A549 (cell line): Measurements from ENCODE around the gene WDR20. TPM values are rescaled to one million over a fixed set of nuclear protein-coding genes. Genes with fewer than 3 reads are reported as not detected.

ENCODE experiments used
- ATAC-seq, 2 experiments: fragments of 200-7000 bp in 1 of 2; fragments of >200 bp in 1 of 2; cut with Nextera tagmentation in 1 of 2; cut with Tn5 transposase in 1 of 2; 3 replicates each; pipeline versions ENCODE4 v1.8.0 to v1.9.1; 2018 to 2020; ENCODE audit warnings: mild to moderate bottlenecking in 1 of 2, moderate library complexity in 1 of 2
- CTCF ChIA-PET: fragments of 300-600 bp; sonication (Branson Sonifier 250); formaldehyde crosslinking; extraction: SDS; loops from one replicate; lab custom pipeline; 2021; ENCODE audit warnings: antibody characterized with exemption, inconsistent platforms; lab: Yijun Ruan, JAX
- POLR2A ChIA-PET: fragments of 350-600 bp; formaldehyde crosslinking; extraction: SDS; loops from one replicate; lab custom pipeline; 2021; ENCODE audit warnings: antibody characterized with exemption, inconsistent platforms; lab: Yijun Ruan, JAX
- DNase-seq, 2 experiments: peaks; one replicate each; pipeline versions ENCODE4 v3.0.0 to v3.0.0-alpha.2; 2011 to 2016; ENCODE audit warnings: low read depth in 1 of 2, low spot score in 1 of 2
- FAIRE-seq: peaks from 2 replicates; lab custom pipeline; 2011; peaks lifted over from hg19 to GRCh38; lab: Jason Lieb, UNC
- H3K27ac ChIP-seq, 2 experiments: fragments of >200 bp; sonication (Bioruptor Twin); formaldehyde crosslinking; 3 replicates each; pipeline ENCODE4 v1.5.1; 2016 to 2017
- H3K4me1 ChIP-seq: fragments of >200 bp; sonication (Bioruptor Twin); formaldehyde crosslinking; 3 replicates; pipeline ENCODE4 v1.6.1; 2016
- H3K4me2 ChIP-seq: fragments of >200 bp; sonication (Bioruptor Twin); formaldehyde crosslinking; 3 replicates; pipeline ENCODE4 v1.6.1; 2016
- H3K4me3 ChIP-seq: fragments of >200 bp; sonication (Bioruptor Twin); formaldehyde crosslinking; 3 replicates; pipeline ENCODE4 v1.5.1; 2016
- H3K9me3 ChIP-seq: fragments of >200 bp; sonication (Bioruptor Twin); formaldehyde crosslinking; 3 replicates; pipeline ENCODE4 v1.6.1; 2016
- CBX2 ChIP-seq: fragments of 200-600 bp; sonication (generic); IDR thresholded peaks from 2 replicates; pipeline ENCODE4 v1.6.1; 2016; ENCODE audit warnings: low read depth, mild to moderate bottlenecking, borderline replicate concordance
- CHD2 ChIP-seq: fragments of 150-350 bp; IDR thresholded peaks from 2 replicates; pipeline ENCODE4 v1.6.1; 2014; ENCODE audit warnings: low read length; ENCODE audit not compliant: partially characterized antibody
- EHF ChIP-seq: fragments of 250-450 bp; sonication (Bioruptor Pico); IDR thresholded peaks from 2 replicates; pipeline ENCODE4 v1.5.0; 2020; ENCODE audit warnings: mild to moderate bottlenecking
- EP300 ChIP-seq, 2 experiments: fragments of >200 bp; sonication (Bioruptor Twin); formaldehyde crosslinking; IDR thresholded peaks; 2 replicates in 1 of 2; 3 replicates in 1 of 2; pipeline ENCODE4 v1.6.1; 2016 to 2017
- FOSL2 ChIP-seq, 2 experiments: fragments of 450-650 bp in 1 of 2; fragments of >200 bp in 1 of 2; sonication (Bioruptor Twin) in 1 of 2; formaldehyde crosslinking; IDR thresholded peaks; 2 replicates each; pipeline versions ENCODE4 v1.5.0 to v1.6.1; 2016 to 2020; ENCODE audit warnings: mild to moderate bottlenecking in 1 of 2, moderate library complexity in 1 of 2
- GATA3 ChIP-seq: IDR thresholded peaks from 2 replicates; pipeline ENCODE4 v1.6.1; 2012; ENCODE audit warnings: borderline replicate concordance
- HDAC2 ChIP-seq: fragments of 200-600 bp; sonication (generic); IDR thresholded peaks from 2 replicates; pipeline ENCODE4 v1.6.1; 2016
- HEYL ChIP-seq: fragments of 250-450 bp; sonication (Bioruptor Pico); IDR thresholded peaks from 2 replicates; pipeline ENCODE4 v1.8.0; 2021; ENCODE audit warnings: mild to moderate bottlenecking, moderate library complexity
- JUNB ChIP-seq: fragments of >200 bp; sonication (Bioruptor Twin); formaldehyde crosslinking; IDR thresholded peaks from 2 replicates; pipeline ENCODE4 v1.6.1; 2016
- KDM1A ChIP-seq: fragments of 200-600 bp; sonication (generic); IDR thresholded peaks from 2 replicates; pipeline ENCODE4 v1.6.1; 2016; ENCODE audit warnings: low read depth, mild to moderate bottlenecking
- KDM5A ChIP-seq: fragments of 200-600 bp; sonication (generic); IDR thresholded peaks from 2 replicates; pipeline ENCODE4 v1.6.1; 2016; ENCODE audit warnings: antibody characterized with exemption, mild to moderate bottlenecking
- PHF8 ChIP-seq: fragments of 200-600 bp; sonication (generic); IDR thresholded peaks from 2 replicates; pipeline ENCODE4 v1.6.1; 2016; ENCODE audit warnings: low read depth, mild to moderate bottlenecking, antibody characterized with exemption, moderate library complexity, borderline replicate concordance
- RCOR1 ChIP-seq: fragments of 150-350 bp; IDR thresholded peaks from 2 replicates; pipeline ENCODE4 v1.6.1; 2014; ENCODE audit warnings: antibody characterized with exemption, low read length, low read depth
- RFX5 ChIP-seq: fragments of 450-650 bp; IDR thresholded peaks from 2 replicates; pipeline ENCODE4 v1.7.1; 2014; ENCODE audit warnings: antibody characterized with exemption, mild to moderate bottlenecking, moderate library complexity
- SMC3 ChIP-seq: fragments of >200 bp; sonication (Bioruptor Twin); formaldehyde crosslinking; IDR thresholded peaks from 3 replicates; pipeline ENCODE4 v1.6.1; 2018; ENCODE audit warnings: inconsistent platforms
- SREBF2 ChIP-seq: fragments of 450-650 bp; IDR thresholded peaks from 2 replicates; pipeline ENCODE4 v1.6.1; 2014; ENCODE audit warnings: mild to moderate bottlenecking, moderate library complexity
- TFCP2L1 ChIP-seq: fragments of 250-450 bp; sonication (Bioruptor Pico); IDR thresholded peaks from 2 replicates; pipeline ENCODE4 v1.5.0; 2021; ENCODE audit warnings: mild to moderate bottlenecking
- USF2 ChIP-seq: fragments of 450-650 bp; IDR thresholded peaks from 2 replicates; pipeline ENCODE4 v1.6.1; 2014; ENCODE audit warnings: antibody characterized with exemption
- WGBS: methylation state at CpG from one replicate; pipeline ENCODE4 v1.1.6; 2017; ENCODE audit errors: missing lambda C conversion rate; 5-methylcytosine and 5-hydroxymethylcytosine counted together
- polyA plus RNA-seq, 4 experiments: library from polyadenylated mRNA; depleted of rRNA in 3 of 4; stranded (reverse); fragments of >200 nt; fragmentation: RNase III in 1 of 4; extraction: RNeasy Plus Mini Kit Qiagen cat#74134 plus additional on column Dnase treatment in 1 of 4; gene quantifications; 2 replicates in 3 of 4; 3 replicates in 1 of 4; pipeline ENCODE4 v1.2.3, GENCODE V29; 2011 to 2017
- TF ChIP-seq, protein P1 (sequence below): fragments of 200-600 bp; sonication (generic); IDR thresholded peaks from 2 replicates; pipeline ENCODE4 v1.6.1; 2016; ENCODE audit warnings: antibody characterized with exemption, mild to moderate bottlenecking, moderate library complexity
- TF ChIP-seq, protein P2 (sequence below): fragments of 150-350 bp; IDR thresholded peaks from 2 replicates; pipeline ENCODE4 v1.6.1; 2014; ENCODE audit warnings: low read depth, mild to moderate bottlenecking, low read length
- TF ChIP-seq, protein P3 (sequence below): fragments of >200 bp; sonication (Bioruptor Twin); formaldehyde crosslinking; IDR thresholded peaks from 3 replicates; pipeline ENCODE4 v1.6.1; 2016

The WDR20 gene
- polyA plus RNA-seq, 2 of the 4 experiments (the other 2 are of a cell fraction), result 19.5 to 20.6 TPM

GRCh38 chr14:102162487-102162886 lies 22.8 kb downstream of the WDR20 start:
- no peak overlapping the region for H3K4me3 ChIP-seq
- no peaks in the 10 kb centered on the region; the same call in 2 of the 3 replicates for H3K4me1 ChIP-seq
- H3K4me2 ChIP-seq, result no peak overlapping the region
- no peaks in the 10 kb centered on the region for H3K9me3 ChIP-seq
- FAIRE-seq, result no peak
- POLR2A ChIA-PET, result no interaction called here
- CTCF ChIA-PET, result interaction anchor here (0.6 to 1.5 kb wide), 3 partner anchors 8 to 21 kb away, joined by 3 to 6 read pairs (median 3); no protein-coding TSS in a partner anchor
- no peak for ATAC-seq
- no peak for DNase-seq
- WGBS, result 94% methylated on average over 4 of the region's 4 CpGs
- H3K27ac ChIP-seq, result no peak overlapping the region
- TF ChIP-seq SREBF2, result no peak

GRCh38 chr14:102164241-102164641 lies 24.5 kb downstream of the WDR20 start:
- ATAC-seq (peak; percentile 39 to 68; a peak in 3 of 6 replicates), DNase-seq (no peak), FAIRE-seq (no peak)
- no peaks in the 10 kb centered on the region for H3K9me3 ChIP-seq
- H3K27ac ChIP-seq, result no peak overlapping the region
- H3K4me2 ChIP-seq, result no peak overlapping the region
- ChIA-PET POLR2A (no interaction called here), CTCF (interaction anchor here (1.0 kb wide), 1 partner anchor 10 kb away, joined by 3 read pairs; no protein-coding TSS in a partner anchor)
- no peak overlapping the region for H3K4me3 ChIP-seq
- WGBS, result 95% methylated on average over 4 of the region's 4 CpGs
- H3K4me1 ChIP-seq, result no peaks in the 10 kb centered on the region; the same call in 2 of the 3 replicates
- TF ChIP-seq RFX5 (peak; percentile 96), CHD2 (no peak)
- TF ChIP-seq, all 56 proteins: peak for 1

DNA sequence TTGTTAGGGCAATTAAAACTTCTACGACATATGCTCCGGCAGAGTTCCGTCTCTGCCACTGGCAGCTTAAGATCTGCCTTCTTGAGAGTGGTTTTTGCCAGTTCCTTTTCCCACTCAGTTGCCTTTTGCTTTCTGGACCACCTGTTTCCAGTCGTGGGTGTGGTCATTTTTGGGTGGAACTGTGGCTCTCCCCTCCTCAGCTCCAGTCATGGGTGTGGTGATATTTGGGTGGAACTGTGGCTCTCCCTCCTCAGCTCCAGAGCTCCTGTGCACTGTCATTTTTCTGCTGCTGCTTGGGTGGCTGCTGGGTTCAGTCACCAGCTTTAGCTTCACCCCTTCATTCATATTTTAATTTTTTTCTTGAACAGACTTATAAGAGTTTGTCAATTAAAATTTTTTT lies 25.3 kb downstream of the WDR20 start:
- TF ChIP-seq GATA3 (no peak), SMC3 (no peak), KDM5A (no peak), RCOR1 (no peak), HEYL (CRISPR knock-in tag) (no peak), CBX2 (no peak), FOSL2 (IDR thresholded peaks at IDR 0.05) (no peak), FOSL2 (CRISPR knock-in tag; IDR thresholded peaks at IDR 0.05) (no peak), TFCP2L1 (CRISPR knock-in tag) (no peak), PHF8 (no peak), HDAC2 (no peak), EHF (CRISPR knock-in tag) (no peak), JUNB (no peak), USF2 (no peak), KDM1A (no peak), EP300 (IDR thresholded peaks at IDR 0.05) (no peak)
- TF ChIP-seq, protein P1, sequence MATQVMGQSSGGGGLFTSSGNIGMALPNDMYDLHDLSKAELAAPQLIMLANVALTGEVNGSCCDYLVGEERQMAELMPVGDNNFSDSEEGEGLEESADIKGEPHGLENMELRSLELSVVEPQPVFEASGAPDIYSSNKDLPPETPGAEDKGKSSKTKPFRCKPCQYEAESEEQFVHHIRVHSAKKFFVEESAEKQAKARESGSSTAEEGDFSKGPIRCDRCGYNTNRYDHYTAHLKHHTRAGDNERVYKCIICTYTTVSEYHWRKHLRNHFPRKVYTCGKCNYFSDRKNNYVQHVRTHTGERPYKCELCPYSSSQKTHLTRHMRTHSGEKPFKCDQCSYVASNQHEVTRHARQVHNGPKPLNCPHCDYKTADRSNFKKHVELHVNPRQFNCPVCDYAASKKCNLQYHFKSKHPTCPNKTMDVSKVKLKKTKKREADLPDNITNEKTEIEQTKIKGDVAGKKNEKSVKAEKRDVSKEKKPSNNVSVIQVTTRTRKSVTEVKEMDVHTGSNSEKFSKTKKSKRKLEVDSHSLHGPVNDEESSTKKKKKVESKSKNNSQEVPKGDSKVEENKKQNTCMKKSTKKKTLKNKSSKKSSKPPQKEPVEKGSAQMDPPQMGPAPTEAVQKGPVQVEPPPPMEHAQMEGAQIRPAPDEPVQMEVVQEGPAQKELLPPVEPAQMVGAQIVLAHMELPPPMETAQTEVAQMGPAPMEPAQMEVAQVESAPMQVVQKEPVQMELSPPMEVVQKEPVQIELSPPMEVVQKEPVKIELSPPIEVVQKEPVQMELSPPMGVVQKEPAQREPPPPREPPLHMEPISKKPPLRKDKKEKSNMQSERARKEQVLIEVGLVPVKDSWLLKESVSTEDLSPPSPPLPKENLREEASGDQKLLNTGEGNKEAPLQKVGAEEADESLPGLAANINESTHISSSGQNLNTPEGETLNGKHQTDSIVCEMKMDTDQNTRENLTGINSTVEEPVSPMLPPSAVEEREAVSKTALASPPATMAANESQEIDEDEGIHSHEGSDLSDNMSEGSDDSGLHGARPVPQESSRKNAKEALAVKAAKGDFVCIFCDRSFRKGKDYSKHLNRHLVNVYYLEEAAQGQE, result no peak
- TF ChIP-seq, protein P2, sequence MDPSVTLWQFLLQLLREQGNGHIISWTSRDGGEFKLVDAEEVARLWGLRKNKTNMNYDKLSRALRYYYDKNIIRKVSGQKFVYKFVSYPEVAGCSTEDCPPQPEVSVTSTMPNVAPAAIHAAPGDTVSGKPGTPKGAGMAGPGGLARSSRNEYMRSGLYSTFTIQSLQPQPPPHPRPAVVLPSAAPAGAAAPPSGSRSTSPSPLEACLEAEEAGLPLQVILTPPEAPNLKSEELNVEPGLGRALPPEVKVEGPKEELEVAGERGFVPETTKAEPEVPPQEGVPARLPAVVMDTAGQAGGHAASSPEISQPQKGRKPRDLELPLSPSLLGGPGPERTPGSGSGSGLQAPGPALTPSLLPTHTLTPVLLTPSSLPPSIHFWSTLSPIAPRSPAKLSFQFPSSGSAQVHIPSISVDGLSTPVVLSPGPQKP, result no peak
- TF ChIP-seq, protein P3, sequence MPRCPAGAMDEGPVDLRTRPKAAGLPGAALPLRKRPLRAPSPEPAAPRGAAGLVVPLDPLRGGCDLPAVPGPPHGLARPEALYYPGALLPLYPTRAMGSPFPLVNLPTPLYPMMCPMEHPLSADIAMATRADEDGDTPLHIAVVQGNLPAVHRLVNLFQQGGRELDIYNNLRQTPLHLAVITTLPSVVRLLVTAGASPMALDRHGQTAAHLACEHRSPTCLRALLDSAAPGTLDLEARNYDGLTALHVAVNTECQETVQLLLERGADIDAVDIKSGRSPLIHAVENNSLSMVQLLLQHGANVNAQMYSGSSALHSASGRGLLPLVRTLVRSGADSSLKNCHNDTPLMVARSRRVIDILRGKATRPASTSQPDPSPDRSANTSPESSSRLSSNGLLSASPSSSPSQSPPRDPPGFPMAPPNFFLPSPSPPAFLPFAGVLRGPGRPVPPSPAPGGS, result no peak
- Histone ChIP-seq H3K9me3 (no peaks in the 10 kb centered on the region), H3K4me1 (no peaks in the 10 kb centered on the region; the same call in 2 of the 3 replicates), H3K27ac (no peak overlapping the region), H3K4me3 (no peak overlapping the region), H3K4me2 (no peak overlapping the region)
- CTCF ChIA-PET, result interaction anchor here (0.9 to 1.4 kb wide), 3 partner anchors 11 to 21 kb away, joined by 3 to 5 read pairs (median 3); no protein-coding TSS in a partner anchor
- POLR2A ChIA-PET, result no interaction called here
- ATAC-seq, result no peak
- no peak for FAIRE-seq
- DNase-seq, result no peak
- 79% methylated on average over 4 of the region's 4 CpGs for whole genome bisulfite sequencing
